NOMO-1 treated with DMSO at 0.1 percent for 48 hours (cell line): ENCODE data around the gene STAB1.

ENCODE experiments used
- DNase-seq: peaks from one replicate; lab custom pipeline; 2025; ENCODE audit not compliant: unreplicated experiment; lab: John Stamatoyannopoulos, UW

The STAB1 gene

GRCh38 chr3:52458770-52459545, 36.2 kb upstream of the STAB1 start:
- no peak for DNase-seq

DNA sequence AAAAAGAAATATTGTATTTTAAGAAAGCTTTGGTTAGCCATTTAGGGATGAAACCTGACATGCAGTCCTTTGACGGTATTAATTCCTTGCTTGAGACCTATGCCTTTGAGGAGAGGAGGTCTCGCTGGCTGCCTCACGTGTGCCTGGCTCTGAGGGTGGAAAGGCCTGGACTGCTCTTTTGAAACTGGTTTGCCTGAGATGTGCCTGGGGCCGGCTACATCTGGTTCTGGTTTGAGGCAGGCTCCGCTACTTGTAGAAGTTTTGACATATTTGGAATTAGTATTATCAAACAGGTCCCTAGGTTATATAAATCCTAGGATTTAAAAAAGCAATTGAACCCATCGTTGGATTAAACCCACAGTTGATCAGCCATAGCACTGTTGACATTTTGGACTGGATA, 33.3 kb upstream of the STAB1 start:
- DNase-seq: no peak

DNA sequence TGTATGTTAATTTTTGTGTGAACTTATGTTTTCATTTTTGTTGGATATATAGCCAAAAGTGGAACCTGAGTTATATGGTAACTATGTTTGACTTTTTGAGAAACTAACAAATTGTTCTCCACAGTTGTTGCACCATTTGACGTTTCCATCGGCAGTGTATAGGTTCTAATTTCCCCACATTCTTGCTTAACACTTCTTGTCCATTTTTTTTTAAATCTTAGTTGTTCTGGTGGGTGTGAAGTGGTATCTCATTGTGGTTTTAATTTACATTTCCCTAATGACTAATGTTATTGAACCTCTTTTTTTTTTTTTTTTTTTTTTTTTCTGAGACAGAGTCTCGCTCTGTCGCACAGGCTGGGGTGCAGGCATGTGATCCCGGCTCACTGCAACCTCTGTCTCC, 31.7 kb upstream of the STAB1 start:
- DNase-seq: no peak

- DNase-seq: peak; percentile 11
These were observed 26.8 kb upstream of the STAB1 start for GRCh38 chr3:52468336-52468735.

DNA sequence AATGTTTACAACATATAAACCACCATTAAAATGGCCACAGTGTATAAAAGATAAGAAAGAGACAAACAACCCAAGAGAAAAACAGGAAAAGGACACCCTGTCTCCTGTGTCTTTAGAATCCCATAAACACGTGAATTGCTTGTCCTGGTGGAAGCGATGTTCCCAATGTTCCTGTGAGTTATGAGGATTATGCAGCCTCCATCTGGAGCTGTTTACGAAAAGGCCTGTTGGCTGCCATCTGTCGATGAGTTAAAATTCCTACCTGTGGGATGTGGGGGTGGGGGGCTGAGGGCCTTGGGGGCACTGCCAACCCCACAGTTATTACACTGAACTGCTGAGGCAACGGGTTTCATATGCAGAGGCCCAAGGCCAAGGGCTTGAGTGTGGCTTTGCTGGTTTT, 26.1 kb upstream of the STAB1 start:
- DNase-seq: no peak

DNA sequence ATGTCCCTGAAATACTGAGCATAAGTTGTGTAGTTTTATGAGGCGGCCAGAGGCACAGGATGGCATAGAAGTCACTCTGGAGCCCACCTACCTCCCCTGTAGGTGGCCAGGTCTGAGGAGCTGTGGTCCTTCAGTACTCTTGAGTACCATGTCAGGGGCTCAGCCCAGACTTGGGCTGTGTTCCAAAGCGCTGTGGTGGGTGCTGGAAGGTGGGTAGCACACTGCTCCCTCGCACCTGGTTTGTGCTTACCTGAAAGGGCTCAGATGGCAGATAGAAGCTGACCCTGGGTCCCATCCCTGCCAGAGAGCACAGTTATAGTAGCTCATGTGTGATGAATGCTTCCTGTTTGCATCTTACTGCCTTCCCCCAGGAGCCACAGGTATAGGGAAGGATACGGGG, 24.2 kb upstream of the STAB1 start:
- DNase-seq: no peak

DNA sequence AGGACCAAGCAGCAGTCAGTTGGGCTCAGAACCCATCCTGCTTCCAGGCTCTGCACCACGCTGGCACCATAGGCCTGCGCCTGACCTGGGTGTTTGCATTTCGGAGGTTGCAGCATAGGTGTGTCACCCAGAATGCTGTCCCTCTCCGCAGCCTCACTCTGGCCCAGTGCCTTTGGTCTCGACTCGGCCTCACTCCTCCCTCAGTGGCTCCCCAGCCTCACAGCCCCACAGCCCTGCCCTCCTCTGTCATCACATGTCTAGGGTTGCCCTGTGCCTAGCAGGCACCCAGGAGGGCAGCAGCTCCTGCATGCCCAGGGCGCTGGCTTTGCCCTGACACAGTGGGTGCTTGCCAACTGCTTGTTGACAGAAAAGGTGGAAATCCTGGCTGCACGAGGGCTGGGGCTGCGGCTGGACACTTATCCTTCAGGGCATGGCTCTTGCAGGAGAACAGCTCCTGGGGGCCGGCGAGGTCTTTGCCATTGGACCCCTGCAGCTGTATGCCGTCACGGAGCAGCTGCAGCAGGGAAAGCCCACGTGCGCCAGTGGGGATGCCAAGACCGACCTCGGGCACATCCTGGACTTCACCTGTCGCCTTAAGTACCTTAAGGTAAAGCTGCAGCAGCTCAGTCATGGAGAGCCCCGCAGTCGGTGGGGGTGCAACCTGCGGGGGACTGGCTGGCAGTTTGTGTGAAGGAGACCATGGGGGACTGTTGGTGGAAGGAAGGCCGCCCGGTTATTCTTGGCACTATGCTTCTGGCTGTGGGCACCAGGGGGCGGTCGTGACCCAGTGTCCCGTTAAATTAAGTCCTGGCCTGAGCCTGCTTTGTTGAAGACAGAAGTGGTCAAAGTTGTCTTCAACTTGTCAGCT, 23.5 kb upstream of the STAB1 start:
- DNase-seq: peak; percentile 44

- no peak for DNase-seq
These were observed 22.7 kb upstream of the STAB1 start for GRCh38 chr3:52472239-52473000.

- DNase-seq: no peak
These were observed 22.1 kb upstream of the STAB1 start for GRCh38 chr3:52473026-52473425.

DNA sequence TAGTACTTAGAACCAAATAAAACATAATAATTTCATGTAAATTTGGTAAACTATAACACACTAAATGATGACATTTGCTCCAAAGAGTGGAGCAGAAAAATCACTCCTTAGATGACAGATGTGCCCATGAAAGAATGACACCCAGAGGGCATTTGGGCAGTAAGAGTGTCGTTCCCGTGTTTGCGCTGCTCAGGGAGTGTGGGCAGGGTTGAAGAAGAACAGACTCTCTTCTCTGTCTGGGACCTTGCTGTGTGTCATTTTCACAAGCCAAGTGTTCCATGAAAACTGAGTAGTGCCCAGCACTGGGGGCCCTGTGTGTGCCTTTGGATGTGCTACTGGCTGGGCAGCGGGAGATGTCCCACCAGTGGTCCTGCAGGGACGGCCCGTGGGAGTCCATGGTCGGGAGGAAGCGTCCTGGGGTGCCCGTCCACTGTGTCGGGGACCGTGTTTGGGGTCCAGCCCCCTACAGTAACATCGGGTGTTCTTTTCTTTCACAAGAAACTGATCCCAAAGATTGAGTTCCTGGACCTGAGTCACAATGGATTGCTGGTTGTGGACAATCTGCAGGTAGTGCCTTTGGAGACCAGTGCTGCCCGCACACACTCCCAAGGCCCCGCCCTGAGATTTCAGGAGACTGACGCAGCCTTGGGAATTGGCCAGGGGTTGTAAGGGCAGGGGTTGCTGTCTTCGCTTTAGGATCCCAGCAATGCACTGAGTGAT, 17.9 kb upstream of the STAB1 start:
- no peak for DNase-seq

DNA sequence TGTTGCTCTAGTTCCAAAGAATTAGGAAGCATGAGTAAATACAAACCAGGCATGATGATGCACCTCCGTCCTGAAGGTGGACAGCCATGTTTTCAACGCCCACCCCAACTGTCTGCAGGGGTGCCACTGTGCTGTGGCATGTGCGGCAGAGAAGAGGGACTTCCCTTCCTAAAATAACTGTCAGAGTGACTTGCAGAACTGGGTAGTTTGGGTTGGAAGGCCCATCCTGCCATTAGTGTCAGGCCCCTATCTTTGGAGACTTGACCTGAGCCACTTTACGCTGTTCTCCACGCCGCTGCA, 17.4 kb upstream of the STAB1 start:
- DNase-seq: no peak

GRCh38 chr3:52479037-52479876, 15.9 kb upstream of the STAB1 start:
- DNase-seq: no peak

GRCh38 chr3:52479877-52480575, 15.1 kb upstream of the STAB1 start:
- DNase-seq: no peak

DNA sequence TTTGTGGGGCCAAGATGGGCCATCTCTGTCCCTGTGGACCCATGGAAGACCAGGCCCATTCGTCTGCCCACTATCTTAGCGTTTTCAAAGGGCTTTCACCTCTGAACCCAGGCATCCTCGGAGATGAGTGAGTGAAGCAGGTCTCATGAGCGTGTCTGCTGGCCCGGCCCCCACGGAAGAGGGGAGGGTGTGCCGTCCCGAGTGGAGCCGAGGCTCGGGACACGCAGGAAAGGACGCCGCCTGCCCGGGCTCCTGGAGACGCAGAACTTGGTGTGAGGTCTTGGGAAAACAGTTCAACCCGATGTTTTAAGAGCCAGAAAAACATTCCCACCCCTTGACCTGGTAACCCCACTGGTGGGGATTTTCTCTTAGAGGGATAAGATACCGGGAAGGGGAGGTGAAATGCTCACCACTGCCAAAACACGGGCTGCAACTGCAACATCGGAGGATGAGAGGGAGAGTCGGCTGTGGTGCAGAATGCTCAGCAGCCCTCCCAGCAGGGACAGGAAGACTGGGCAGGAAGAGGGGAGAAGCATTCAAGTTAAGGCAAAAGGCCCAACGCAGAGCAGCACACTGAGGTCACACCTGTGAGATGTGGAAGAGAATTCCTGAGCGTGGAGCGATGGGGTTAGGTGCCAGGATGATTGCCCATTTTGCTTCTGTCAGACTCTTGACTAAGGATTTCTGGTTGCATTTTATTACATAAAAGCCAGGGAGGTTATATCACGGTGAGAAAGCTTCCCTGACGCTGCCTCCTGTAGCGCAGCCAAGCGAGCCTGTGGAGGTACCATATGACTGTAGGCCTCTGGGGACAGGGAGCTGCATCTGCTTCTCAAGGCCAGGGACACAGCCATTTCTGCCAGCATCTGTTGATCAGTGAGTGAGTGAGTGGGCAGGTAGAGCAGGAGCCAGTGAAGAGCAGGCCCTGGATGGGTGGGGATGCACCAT, 14.1 kb upstream of the STAB1 start:
- no peak for DNase-seq

DNA sequence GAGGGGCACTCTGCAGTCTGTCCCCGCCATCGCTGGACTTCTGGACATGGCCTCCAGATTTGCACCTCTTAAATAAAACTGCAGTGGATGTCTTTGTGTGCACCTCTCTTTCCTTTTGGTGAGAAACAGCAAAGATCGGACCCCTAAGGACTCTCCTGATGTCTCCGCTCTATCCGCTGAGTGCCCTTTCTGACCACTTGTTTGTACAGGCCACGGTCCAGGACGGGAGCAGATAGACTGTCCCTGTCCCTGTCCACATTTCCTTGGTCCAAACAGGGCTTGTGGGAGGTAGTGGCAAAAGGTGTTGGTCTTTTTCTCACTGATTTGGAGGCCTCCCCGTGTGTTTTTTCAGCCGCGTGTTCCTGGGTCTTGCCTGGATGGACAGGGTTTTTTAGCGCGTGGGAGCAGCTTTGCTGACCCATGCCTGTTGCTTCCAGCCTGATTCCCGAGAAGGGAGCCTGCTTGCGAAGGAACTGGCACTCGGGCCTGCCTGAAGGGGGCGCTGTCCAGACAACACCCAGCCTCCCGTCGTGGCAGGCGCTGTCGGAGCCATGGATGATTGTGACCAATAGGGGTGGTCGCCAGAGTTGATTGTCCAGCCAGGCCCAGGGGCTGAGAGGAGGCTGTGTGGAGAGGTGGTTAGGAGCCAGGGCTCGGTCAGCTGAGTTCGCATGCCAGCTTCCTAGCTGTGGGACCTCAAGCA, 13.2 kb upstream of the STAB1 start:
- no peak for DNase-seq

- no peak for DNase-seq
These were observed 12.1 kb upstream of the STAB1 start for GRCh38 chr3:52483081-52483480.

DNA sequence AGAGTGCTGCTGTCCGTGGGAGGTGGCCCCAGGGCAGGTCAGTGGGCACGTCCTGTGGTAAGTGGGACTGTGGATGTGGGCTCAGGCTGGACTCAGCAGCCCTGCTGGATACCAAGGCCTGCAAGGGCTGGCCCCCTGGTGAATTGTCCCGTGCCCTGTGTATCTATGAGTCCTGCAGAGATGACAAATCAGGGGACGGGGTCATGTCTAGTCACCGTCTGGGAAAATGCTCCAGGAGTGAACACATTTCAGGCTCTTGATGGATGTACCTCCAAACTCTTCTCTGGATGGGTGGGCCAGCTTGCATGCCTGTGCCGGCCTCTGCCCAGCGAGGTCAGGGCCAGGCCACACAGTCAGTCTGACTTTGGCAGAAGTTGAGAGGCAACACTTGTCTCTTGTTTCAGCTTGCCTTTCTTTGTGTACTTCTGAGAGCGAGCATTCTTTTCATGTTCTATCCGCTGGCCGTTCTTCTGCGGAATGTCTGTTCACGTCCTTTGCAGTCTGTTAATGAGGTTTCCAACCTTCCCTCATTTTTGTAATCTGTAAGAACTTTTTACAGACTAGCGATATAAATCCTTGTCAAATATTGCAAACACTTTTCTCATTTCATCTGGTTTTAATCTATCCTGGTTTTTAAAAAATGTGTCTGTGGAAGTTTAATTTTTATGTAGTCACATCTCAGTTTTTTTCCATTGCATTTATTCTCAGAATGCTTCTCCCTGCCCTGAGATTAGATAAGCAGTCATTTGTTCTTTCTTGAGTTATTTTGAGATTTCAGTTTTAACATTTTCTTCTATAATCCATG, 11.4 kb upstream of the STAB1 start:
- DNase-seq: no peak
